DOHH2 (cell line): ENCODE data around the gene FCRL1.
A peak's percentile ranks its signal among the peaks of the same experiment; 100 is the strongest.

Source experiments
- H3F3A ChIP-seq: fragments of 200-600 bp; sonication (generic), shearing (Covaris generic); 2 replicates; pipeline ENCODE4 v1.6.0; 2016; ENCODE audit warnings: antibody characterized with exemption, mild to moderate bottlenecking; ENCODE audit not compliant: control insufficient read depth, insufficient read depth
- H3K27ac ChIP-seq: fragments of 200-600 bp; sonication (generic); 2 replicates; pipeline ENCODE4 v1.5.1; 2014; ENCODE audit warnings: low read depth, mild to moderate bottlenecking, low read length, moderate library complexity
- H3K27me3 ChIP-seq: fragments of 200-600 bp; sonication (generic); 2 replicates; pipeline ENCODE4 v1.6.1; 2014; ENCODE audit warnings: mild to moderate bottlenecking, low read length, mixed read lengths; ENCODE audit not compliant: control insufficient read depth
- H3K36me3 ChIP-seq: fragments of 200-600 bp; sonication (generic); 2 replicates; pipeline ENCODE4 v1.6.1; 2014; ENCODE audit warnings: mild to moderate bottlenecking, low read length, moderate library complexity, mixed read lengths; ENCODE audit not compliant: control insufficient read depth
- H3K4me1 ChIP-seq: fragments of 200-600 bp; sonication (generic); 2 replicates; pipeline ENCODE4 v1.6.1; 2014; ENCODE audit warnings: mild to moderate bottlenecking, low read length, mixed read lengths; ENCODE audit not compliant: control insufficient read depth
- H3K4me2 ChIP-seq: fragments of 200-600 bp; sonication (generic); 2 replicates; pipeline ENCODE4 v1.6.0; 2014; ENCODE audit warnings: mild to moderate bottlenecking, low read length, moderate library complexity
- H3K4me3 ChIP-seq: fragments of 200-600 bp; sonication (generic); 2 replicates; pipeline ENCODE4 v1.5.1; 2014; ENCODE audit warnings: mild to moderate bottlenecking, low read length, mixed read lengths
- H3K79me2 ChIP-seq: fragments of 200-600 bp; sonication (generic); 2 replicates; pipeline ENCODE4 v1.6.1; 2014; ENCODE audit warnings: mild to moderate bottlenecking, low read length, mixed read lengths; ENCODE audit not compliant: control insufficient read depth
- H3K9me2 ChIP-seq: fragments of 200-600 bp; sonication (generic); replicated peaks from 2 replicates; pipeline ENCODE4 v1.6.1; 2014; ENCODE audit warnings: mild to moderate bottlenecking, low read length, mixed read lengths; ENCODE audit not compliant: control insufficient read depth
- H3K9me3 ChIP-seq: fragments of 200-600 bp; sonication (generic); 2 replicates; pipeline ENCODE4 v1.6.1; 2014; ENCODE audit warnings: antibody characterized with exemption, low read length, mixed read lengths; ENCODE audit not compliant: control insufficient read depth, insufficient read depth
- H4K20me1 ChIP-seq: fragments of 200-600 bp; sonication (generic); 2 replicates; pipeline ENCODE4 v1.6.0; 2014; ENCODE audit warnings: low read depth, mild to moderate bottlenecking, antibody characterized with exemption, low read length, moderate library complexity; ENCODE audit not compliant: control insufficient read depth, insufficient read depth
- CTCF ChIP-seq: fragments of 200-600 bp; sonication (generic); IDR thresholded peaks from one replicate; pipeline ENCODE4 v1.5.1; 2014; ENCODE audit warnings: antibody characterized with exemption, mild to moderate bottlenecking, low read depth, low read length; ENCODE audit not compliant: poor library complexity, severe bottlenecking
- EZH2phosphoT487 ChIP-seq: fragments of 200-600 bp; sonication (generic); IDR thresholded peaks from 2 replicates; pipeline ENCODE4 v1.6.1; 2017; ENCODE audit warnings: borderline replicate concordance, mild to moderate bottlenecking, antibody characterized with exemption, low read length, moderate library complexity, mixed read lengths

The FCRL1 gene

GRCh38 chr1:157758018-157758417 lies 61.9 kb downstream of the FCRL1 start:
- H3K36me3 ChIP-seq = peaks cover 18% of the 10 kb centered on the region
- H3K9me3 ChIP-seq = peaks cover 25% of the 10 kb centered on the region
- H3K27me3 ChIP-seq = no peaks in the 10 kb centered on the region
- H3K79me2 ChIP-seq = no peaks in the 10 kb centered on the region
- peak overlapping the region; percentile 47 for H3K4me2 ChIP-seq
- no peaks in the 10 kb centered on the region for H3F3A ChIP-seq
- peak overlapping the region; percentile 25 for H3K4me3 ChIP-seq
- peak overlapping the region; percentile 7 for H3K27ac ChIP-seq
- no peaks in the 10 kb centered on the region for H4K20me1 ChIP-seq
- H3K9me2 ChIP-seq = no peaks in the 10 kb centered on the region
- TF ChIP-seq EZH2phosphoT487 = no peak
- TF ChIP-seq CTCF = no peak
- peaks cover 17% of the 10 kb centered on the region for H3K4me1 ChIP-seq

- Histone ChIP-seq H3K36me3 (peaks cover 1% of the 10 kb centered on the region), H4K20me1 (no peaks in the 10 kb centered on the region), H3F3A (no peaks in the 10 kb centered on the region), H3K79me2 (no peaks in the 10 kb centered on the region), H3K4me1 (peaks cover 17% of the 10 kb centered on the region), H3K9me2 (no peaks in the 10 kb centered on the region), H3K4me2 (no peak overlapping the region), H3K4me3 (no peak overlapping the region), H3K27me3 (no peaks in the 10 kb centered on the region), H3K9me3 (peaks cover 9% of the 10 kb centered on the region), H3K27ac (no peak overlapping the region)
- TF ChIP-seq CTCF (no peak), EZH2phosphoT487 (no peak)
Measured at GRCh38 chr1:157753611-157754010, 66.3 kb downstream of the FCRL1 start.

- no peak overlapping the region for H3K27ac ChIP-seq
- no peaks in the 10 kb centered on the region for H3K36me3 ChIP-seq
- H3K4me3 ChIP-seq = no peak overlapping the region
- TF ChIP-seq EZH2phosphoT487 = no peak
- no peak for TF ChIP-seq CTCF
- no peaks in the 10 kb centered on the region for H3K27me3 ChIP-seq
- no peaks in the 10 kb centered on the region for H3K9me2 ChIP-seq
- H4K20me1 ChIP-seq = no peaks in the 10 kb centered on the region
- H3K9me3 ChIP-seq = no peaks in the 10 kb centered on the region
- no peak overlapping the region for H3K4me2 ChIP-seq
- no peaks in the 10 kb centered on the region for H3F3A ChIP-seq
- no peaks in the 10 kb centered on the region for H3K79me2 ChIP-seq
- H3K4me1 ChIP-seq = peaks cover 20% of the 10 kb centered on the region
Measured at GRCh38 chr1:157751283-157751682, 68.6 kb downstream of the FCRL1 start.

- Histone ChIP-seq H3K4me2 (no peak overlapping the region), H3K36me3 (no peaks in the 10 kb centered on the region)
- no peak for TF ChIP-seq EZH2phosphoT487
- TF ChIP-seq CTCF = no peak
Measured at GRCh38 chr1:157748262-157748817, 71.6 kb downstream of the FCRL1 start.

More at GRCh38 chr1:157748262-157748817, 71.6 kb downstream of the FCRL1 start:
- Histone ChIP-seq H4K20me1 (no peaks in the 10 kb centered on the region), H3K27me3 (no peaks in the 10 kb centered on the region), H3K9me3 (no peaks in the 10 kb centered on the region), H3K4me3 (no peak overlapping the region), H3K9me2 (no peaks in the 10 kb centered on the region), H3F3A (no peaks in the 10 kb centered on the region), H3K79me2 (no peaks in the 10 kb centered on the region), H3K27ac (no peak overlapping the region), H3K4me1 (peaks cover 20% of the 10 kb centered on the region)
